CD14-positive monocyte (primary cell): Measurements from ENCODE around the gene ACIN1. TPM values are rescaled to one million over a fixed set of nuclear protein-coding genes. Genes with fewer than 3 reads are reported as not detected.

Experiments used
- DNase-seq, 3 donors: peaks; one replicate each; pipeline ENCODE4 v3.0.0-alpha.2; 2011 to 2022
- H2AFZ ChIP-seq: 2 replicates; pipeline ENCODE4 v1.6.0; 2012; ENCODE audit warnings: mild to moderate bottlenecking, low read depth, low read length, inconsistent platforms; ENCODE audit not compliant: insufficient read depth, poor library complexity, severe bottlenecking
- H3K27ac ChIP-seq, 2 donors: 1 replicate in 1 of 2; 2 replicates in 1 of 2; pipeline ENCODE4 v1.5.1; 2012 to 2013; ENCODE audit warnings: low read length in 2 of 2, control low read depth in 1 of 2, inconsistent platforms in 1 of 2, low read depth in 1 of 2, mild to moderate bottlenecking in 1 of 2
- H3K27me3 ChIP-seq, 2 donors: one replicate each; pipeline versions ENCODE4 v1.6.0 to v1.6.1; 2011 to 2013; ENCODE audit warnings: low read length in 2 of 2; ENCODE audit not compliant: control insufficient read depth in 2 of 2, insufficient read depth in 2 of 2
- H3K36me3 ChIP-seq, 2 donors: replicated peaks in 1 of 2; 1 replicate in 1 of 2; 2 replicates in 1 of 2; pipeline versions ENCODE4 v1.5.1 to v1.6.1; 2012 to 2013; ENCODE audit warnings: low read length in 2 of 2, control low read depth in 1 of 2, inconsistent platforms in 1 of 2, mild to moderate bottlenecking in 1 of 2; ENCODE audit not compliant: insufficient read depth in 2 of 2, control insufficient read depth in 1 of 2
- H3K4me1 ChIP-seq, 2 donors: 1 replicate in 1 of 2; 2 replicates in 1 of 2; pipeline versions ENCODE4 v1.5.1 to v1.6.1; 2012 to 2013; ENCODE audit warnings: low read length in 2 of 2, control low read depth in 1 of 2, inconsistent platforms in 1 of 2, mild to moderate bottlenecking in 1 of 2, moderate library complexity in 1 of 2; ENCODE audit not compliant: insufficient read depth in 2 of 2, control insufficient read depth in 1 of 2
- H3K4me2 ChIP-seq: replicated peaks from 2 replicates; pipeline ENCODE3; 2012; ENCODE audit warnings: low read length, moderate library complexity, mild to moderate bottlenecking; ENCODE audit not compliant: poor library complexity, severe bottlenecking; ENCODE audit errors: extremely low read depth
- H3K4me3 ChIP-seq, 3 experiments: fragments of 200-600 bp in 1 of 3; sonication (generic) in 1 of 3; replicated peaks in 1 of 3; 1 replicate in 2 of 3; 2 replicates in 1 of 3; pipeline ENCODE4 v1.5.1; 2011 to 2013; ENCODE audit warnings: low read length in 3 of 3, mild to moderate bottlenecking in 3 of 3, control low read depth in 2 of 3, low read depth in 2 of 3, inconsistent platforms in 1 of 3, moderate library complexity in 1 of 3
- H3K79me2 ChIP-seq: 2 replicates; pipeline ENCODE4 v1.6.0; 2012; ENCODE audit warnings: mild to moderate bottlenecking, control low read depth, inconsistent platforms, low read length, moderate library complexity; ENCODE audit not compliant: insufficient read depth
- H3K9ac ChIP-seq: 2 replicates; pipeline ENCODE4 v1.6.0; 2017; ENCODE audit warnings: low read length, mild to moderate bottlenecking; ENCODE audit not compliant: insufficient read depth, poor library complexity, severe bottlenecking
- H3K9me3 ChIP-seq, 2 donors: replicated peaks in 1 of 2; 1 replicate in 1 of 2; 2 replicates in 1 of 2; pipeline versions ENCODE4 v1.5.1 to v1.6.1; 2012 to 2013; ENCODE audit warnings: low read length in 2 of 2, control low read depth in 1 of 2; ENCODE audit not compliant: control insufficient read depth in 1 of 2, insufficient read depth in 1 of 2
- H4K20me1 ChIP-seq: 2 replicates; pipeline ENCODE4 v1.6.0; 2012; ENCODE audit warnings: mild to moderate bottlenecking, low read length, control low read depth, moderate library complexity; ENCODE audit not compliant: insufficient read depth
- H3K27ac Mint-ChIP-seq, 7 donors: one replicate each; pipeline ENCODE4 v1.8.0; 2020; ENCODE audit warnings: mild to moderate bottlenecking in 7 of 7, mixed read lengths in 7 of 7, moderate library complexity in 6 of 7, inconsistent platforms in 2 of 7
- H3K27me3 Mint-ChIP-seq, 3 donors: one replicate each; pipeline ENCODE4 v1.8.0; 2021 to 2022; ENCODE audit warnings: low read depth in 3 of 3, mild to moderate bottlenecking in 3 of 3, mixed read lengths in 3 of 3, moderate library complexity in 3 of 3, inconsistent platforms in 1 of 3
- H3K36me3 Mint-ChIP-seq, 2 donors: one replicate each; pipeline ENCODE4 v1.8.0; 2020; ENCODE audit warnings: mixed read lengths in 2 of 2, inconsistent platforms in 1 of 2, mild to moderate bottlenecking in 1 of 2
- H3K4me1 Mint-ChIP-seq: one replicate; pipeline ENCODE4 v1.8.0; 2020; ENCODE audit warnings: mild to moderate bottlenecking, mixed read lengths
- H3K4me3 Mint-ChIP-seq, 2 donors: one replicate each; pipeline ENCODE4 v1.8.0; 2020; ENCODE audit warnings: mild to moderate bottlenecking in 2 of 2, mixed read lengths in 2 of 2, moderate library complexity in 1 of 2
- H3K9me3 Mint-ChIP-seq, 7 donors: one replicate each; pipeline ENCODE4 v1.8.0; 2020 to 2022; ENCODE audit warnings: mixed read lengths in 7 of 7, mild to moderate bottlenecking in 6 of 7, moderate library complexity in 6 of 7, inconsistent platforms in 2 of 7
- CTCF ChIP-seq: fragments of 200-600 bp; IDR thresholded peaks from one replicate; pipeline ENCODE4 v1.8.0; 2022; ENCODE audit warnings: antibody characterized with exemption, mild to moderate bottlenecking
- WGBS: methylation state at CpG from one replicate; pipeline ENCODE4 v1.1.5; 2013; ENCODE audit warnings: missing lambda C conversion rate; ENCODE audit not compliant: insufficient coverage; 5-methylcytosine and 5-hydroxymethylcytosine counted together
- intact Hi-C, 2 donors: fragments of 100-400 bp; cut with micrococcal nuclease; formaldehyde crosslinking; loops; one replicate each; pipeline versions ENCODE4 v1.15.0 to v1.15.1; 2023
- polyA plus RNA-seq, 3 donors: library from polyadenylated mRNA; depleted of rRNA in 1 of 3; unstranded in 2 of 3; stranded (reverse) in 1 of 3; fragments of 300-500 nt in 2 of 3; fragments of >200 nt in 1 of 3; fragmentation: Illumina TruSeq in 2 of 3; gene quantifications; 1 replicate in 2 of 3; 2 replicates in 1 of 3; pipeline ENCODE4 v1.2.3, GENCODE V29; 2012 to 2021

Gene ACIN1
- polyA plus RNA-seq, 3 donors: 2.8 to 159 (median 5.4) TPM

GRCh38 chr14:23139874-23140273 lies 44.9 kb upstream of the ACIN1 start:
- Histone ChIP-seq H3K79me2 (no peaks in the 10 kb centered on the region), H3K27ac (no peak overlapping the region), H2AFZ (no peak overlapping the region), H3K27me3 (no peaks in the 10 kb centered on the region), H3K4me2 (no peak overlapping the region), H4K20me1 (no peaks in the 10 kb centered on the region), H3K9ac (no peak overlapping the region), H3K36me3 (no peaks in the 10 kb centered on the region), H3K4me3 (no peak overlapping the region), H3K9me3 (no peaks in the 10 kb centered on the region), H3K4me1 (no peaks in the 10 kb centered on the region)
- no peak overlapping the region for H3K4me3 Mint-ChIP-seq
- TF ChIP-seq CTCF: no peak
- intact Hi-C loops: no loop called here
- H3K36me3 Mint-ChIP-seq: no peaks in the 10 kb centered on the region
- peaks cover 0 to 3% (median 1%) of the 10 kb centered on the region in 3 donors for H3K27me3 Mint-ChIP-seq
- no peak overlapping the region for H3K27ac Mint-ChIP-seq
- H3K4me1 Mint-ChIP-seq: no peaks in the 10 kb centered on the region
- DNase-seq: no peak
- H3K9me3 Mint-ChIP-seq: no peaks in the 10 kb centered on the region
- no CpG with 5 or more reads among the region's 2 CpGs for WGBS

- Mint-ChIP-seq H3K36me3 (no peaks in the 10 kb centered on the region), H3K27ac (no peak overlapping the region), H3K27me3 (peaks cover 0 to 1% (median 1%) of the 10 kb centered on the region in 3 donors), H3K4me3 (no peak overlapping the region), H3K4me1 (no peaks in the 10 kb centered on the region), H3K9me3 (no peaks in the 10 kb centered on the region)
- H3K79me2 ChIP-seq: no peaks in the 10 kb centered on the region
- DNase-seq: no peak
- no peaks in the 10 kb centered on the region for H3K36me3 ChIP-seq
- no peak overlapping the region for H3K27ac ChIP-seq
- no peaks in the 10 kb centered on the region for H4K20me1 ChIP-seq
- H3K9ac ChIP-seq: no peak overlapping the region
- no peak overlapping the region for H3K4me2 ChIP-seq
- no peak for TF ChIP-seq CTCF
- H3K27me3 ChIP-seq: no peaks in the 10 kb centered on the region
- no peaks in the 10 kb centered on the region for H3K4me1 ChIP-seq
- no peaks in the 10 kb centered on the region for H3K9me3 ChIP-seq
- intact Hi-C loops: no loop called here
- H3K4me3 ChIP-seq: no peak overlapping the region
- no peak overlapping the region for H2AFZ ChIP-seq
- 94% methylated on average over 2 of the region's 6 CpGs for WGBS
Measured at GRCh38 chr14:23137813-23138535, 43.0 kb upstream of the ACIN1 start.
